Uterus (tissue), 4 donors: ENCODE results near the gene ENPP4. TPM values are rescaled to one million over a fixed set of nuclear protein-coding genes. Genes with fewer than 3 reads are reported as not detected.

Experiments
- DNase-seq, 2 donors: peaks; one replicate each; pipeline ENCODE4 v3.0.0-alpha.2; 2019 to 2020
- H3K27ac ChIP-seq, 2 donors: fragments of 200-600 bp; sonication (generic); 1 replicate in 1 of 2; 2 replicates in 1 of 2; pipeline ENCODE4 v1.5.1; 2016 to 2018
- H3K27me3 ChIP-seq, 2 donors: fragments of 200-600 bp; sonication (generic); one replicate each; pipeline ENCODE4 v1.5.1; 2018 to 2019; ENCODE audit warnings: control low read depth in 1 of 2
- H3K36me3 ChIP-seq, 2 donors: fragments of 200-600 bp; sonication (generic); one replicate each; pipeline ENCODE4 v1.5.1; 2019; ENCODE audit warnings: control low read depth in 1 of 2
- H3K4me1 ChIP-seq, 2 donors: fragments of 200-600 bp; sonication (generic); one replicate each; pipeline ENCODE4 v1.5.1; 2018 to 2019; ENCODE audit warnings: control low read depth in 1 of 2
- H3K4me3 ChIP-seq, 2 donors: fragments of 200-600 bp; sonication (generic); 1 replicate in 1 of 2; 2 replicates in 1 of 2; pipeline ENCODE4 v1.5.1; 2018 to 2019; ENCODE audit warnings: mild to moderate bottlenecking in 1 of 2
- H3K9me3 ChIP-seq, 2 donors: fragments of 200-600 bp; sonication (generic); one replicate each; pipeline ENCODE4 v1.5.1; 2019; ENCODE audit warnings: control low read depth in 1 of 2
- CTCF ChIP-seq, 4 experiments: fragments of 200-600 bp in 2 of 4; fragments of 450-650 bp in 2 of 4; sonication (generic) in 2 of 4; IDR thresholded peaks; one replicate each; pipeline ENCODE4 v1.5.1; 2016 to 2019; ENCODE audit warnings: antibody characterized with exemption in 4 of 4, mild to moderate bottlenecking in 2 of 4, moderate library complexity in 1 of 4
- POLR2A ChIP-seq, 2 donors: fragments of 450-650 bp; IDR thresholded peaks; one replicate each; pipeline ENCODE4 v1.6.1; 2016; ENCODE audit warnings: antibody characterized with exemption in 2 of 2, mild to moderate bottlenecking in 1 of 2, moderate library complexity in 1 of 2
- intact Hi-C: fragments of 100-400 bp; cut with DNase I; formaldehyde crosslinking; loops from one replicate; pipeline ENCODE4 v1.15.1; 2023; ENCODE audit warnings: low total_unique reads
- total RNA-seq, 4 donors: library from RNA; depleted of rRNA in 3 of 4; stranded (reverse); fragments of >200 nt in 3 of 4; gene quantifications; one replicate each; pipeline versions ENCODE4 v1.1.0 to v1.2.4, GENCODE V29; 2014 to 2023
- donor health status: DM: yes; HTN: yes; CAD: no.

The ENPP4 gene
- total RNA-seq, 4 donors from 2014 or later = 1.3 to 9.1 (median 7.5) TPM

- Histone ChIP-seq H3K27ac (no peak overlapping the region), H3K4me1 (no peaks in the 10 kb centered on the region), H3K27me3 (no peaks in the 10 kb centered on the region), H3K36me3 (no peaks in the 10 kb centered on the region), H3K4me3 (no peak overlapping the region), H3K9me3 (no peaks in the 10 kb centered on the region)
- intact Hi-C loops = no loop called here
- no peak for DNase-seq
- TF ChIP-seq POLR2A (IDR thresholded peaks at IDR 0.05) (no peak), CTCF (IDR thresholded peaks at IDR 0.05) (no peak)
Measured at GRCh38 chr6:46184114-46184513, 54.3 kb downstream of the ENPP4 start.

GRCh38 chr6:46186583-46186982 is 56.8 kb downstream of the ENPP4 start:
- no peak overlapping the region for H3K4me3 ChIP-seq
- DNase-seq = no peak
- TF ChIP-seq POLR2A (IDR thresholded peaks at IDR 0.05) (no peak), CTCF (IDR thresholded peaks at IDR 0.05) (no peak)
- H3K4me1 ChIP-seq = no peaks in the 10 kb centered on the region
- H3K27me3 ChIP-seq = no peaks in the 10 kb centered on the region
- H3K27ac ChIP-seq = no peak overlapping the region
- intact Hi-C loops = no loop called here
- no peaks in the 10 kb centered on the region for H3K9me3 ChIP-seq
- no peaks in the 10 kb centered on the region for H3K36me3 ChIP-seq

GRCh38 chr6:46189726-46190125 is 59.9 kb downstream of the ENPP4 start:
- Histone ChIP-seq H3K4me3 (no peak overlapping the region), H3K4me1 (no peaks in the 10 kb centered on the region), H3K9me3 (no peaks in the 10 kb centered on the region), H3K27me3 (no peaks in the 10 kb centered on the region), H3K36me3 (no peaks in the 10 kb centered on the region), H3K27ac (no peak overlapping the region)
- TF ChIP-seq POLR2A (IDR thresholded peaks at IDR 0.05) = no peak
- no peak for TF ChIP-seq CTCF (IDR thresholded peaks at IDR 0.05)
- no peak for DNase-seq
- intact Hi-C loops = no loop called here

- intact Hi-C loops = no loop called here
- no peaks in the 10 kb centered on the region for H3K27me3 ChIP-seq
- no peak overlapping the region for H3K4me3 ChIP-seq
- H3K9me3 ChIP-seq = no peaks in the 10 kb centered on the region
- no peaks in the 10 kb centered on the region for H3K36me3 ChIP-seq
- DNase-seq = no peak
- no peak for TF ChIP-seq CTCF (IDR thresholded peaks at IDR 0.05)
- no peak for TF ChIP-seq POLR2A (IDR thresholded peaks at IDR 0.05)
- H3K4me1 ChIP-seq = no peaks in the 10 kb centered on the region
- no peak overlapping the region for H3K27ac ChIP-seq
Measured at GRCh38 chr6:46190889-46191288, 61.1 kb downstream of the ENPP4 start.

GRCh38 chr6:46191961-46192360 is 62.2 kb downstream of the ENPP4 start:
- H3K27ac ChIP-seq = no peak overlapping the region
- no peak for TF ChIP-seq POLR2A (IDR thresholded peaks at IDR 0.05)
- no peak for TF ChIP-seq CTCF (IDR thresholded peaks at IDR 0.05)
- H3K4me1 ChIP-seq = no peaks in the 10 kb centered on the region
- no peak for DNase-seq
- intact Hi-C loops = no loop called here
- no peaks in the 10 kb centered on the region for H3K36me3 ChIP-seq
- no peak overlapping the region for H3K4me3 ChIP-seq
- no peaks in the 10 kb centered on the region for H3K27me3 ChIP-seq
- H3K9me3 ChIP-seq = no peaks in the 10 kb centered on the region

Other genes starting within 250 kb of the ENPP4 start
- gene CLIC5, start 114.1 kb upstream of the ENPP4 start, total RNA-seq = 1 to 10 TPM in 3 of 4 donors, under 1 TPM in 1; under 0.01 to 5.1 (median 1.5) TPM
- 1 to 10 TPM in 1 of 4 donors, under 1 TPM in 1, not detected in 2; 0.73 to 8.1 TPM for gene ENPP5, start 41.0 kb downstream of the ENPP4 start, total RNA-seq